ENCODE results near the gene FRK.

DNA sequence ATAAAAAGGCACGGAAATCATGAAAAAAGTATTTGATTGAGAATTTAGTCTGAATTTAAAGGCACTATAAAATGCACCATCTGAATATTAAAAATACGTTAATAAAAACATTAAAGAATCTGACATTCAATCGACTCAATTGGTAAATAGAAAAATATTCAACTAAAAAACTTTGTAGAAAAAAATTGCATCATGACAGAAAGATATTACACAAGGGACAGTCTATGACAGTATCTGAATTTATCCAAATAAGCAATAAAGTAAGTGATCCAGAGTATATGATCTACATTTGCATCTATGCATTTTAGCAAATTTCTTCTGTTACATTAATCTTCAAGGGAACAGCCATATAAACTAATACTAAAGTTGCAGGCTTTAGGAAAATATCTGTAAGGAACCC, 9.4 kb downstream of the FRK start:
- TF ChIP-seq, protein P1, sequence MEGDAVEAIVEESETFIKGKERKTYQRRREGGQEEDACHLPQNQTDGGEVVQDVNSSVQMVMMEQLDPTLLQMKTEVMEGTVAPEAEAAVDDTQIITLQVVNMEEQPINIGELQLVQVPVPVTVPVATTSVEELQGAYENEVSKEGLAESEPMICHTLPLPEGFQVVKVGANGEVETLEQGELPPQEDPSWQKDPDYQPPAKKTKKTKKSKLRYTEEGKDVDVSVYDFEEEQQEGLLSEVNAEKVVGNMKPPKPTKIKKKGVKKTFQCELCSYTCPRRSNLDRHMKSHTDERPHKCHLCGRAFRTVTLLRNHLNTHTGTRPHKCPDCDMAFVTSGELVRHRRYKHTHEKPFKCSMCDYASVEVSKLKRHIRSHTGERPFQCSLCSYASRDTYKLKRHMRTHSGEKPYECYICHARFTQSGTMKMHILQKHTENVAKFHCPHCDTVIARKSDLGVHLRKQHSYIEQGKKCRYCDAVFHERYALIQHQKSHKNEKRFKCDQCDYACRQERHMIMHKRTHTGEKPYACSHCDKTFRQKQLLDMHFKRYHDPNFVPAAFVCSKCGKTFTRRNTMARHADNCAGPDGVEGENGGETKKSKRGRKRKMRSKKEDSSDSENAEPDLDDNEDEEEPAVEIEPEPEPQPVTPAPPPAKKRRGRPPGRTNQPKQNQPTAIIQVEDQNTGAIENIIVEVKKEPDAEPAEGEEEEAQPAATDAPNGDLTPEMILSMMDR (optimal IDR thresholded peaks at IDR 0.05 in 1 of 3, IDR thresholded peaks at IDR 0.05 in 1 of 3, conservative IDR thresholded peaks at IDR 0.05 in 1 of 3; ENCODE audit: extremely low read depth in 1 of 3, insufficient read depth in 2 of 3, low read length in 3 of 3), result no peak
- TF ChIP-seq EZH2 (IDR thresholded peaks at IDR 0.05; ENCODE audit: low read length), result no peak

Data from keratinocyte (primary cell).